SK-N-SH treated with all-trans-retinoic acid at 6 μM for 48 hours (cell line): ENCODE measurements around the gene METTL25.

ENCODE experiments used
- ATAC-seq: fragments of 200-7000 bp; cut with Tn5 transposase; 3 replicates; pipeline ENCODE4 v1.9.1; 2020; ENCODE audit warnings: mild to moderate bottlenecking, moderate library complexity
- ARNTL ChIP-seq: fragments of 450-650 bp; formaldehyde crosslinking; IDR thresholded peaks from 2 replicates; pipeline ENCODE4 v1.5.0; 2020; ENCODE audit warnings: low read depth, mild to moderate bottlenecking, moderate library complexity, borderline replicate concordance
- BACH2 ChIP-seq: fragments of 250-450 bp; sonication (Bioruptor Pico); IDR thresholded peaks from 2 replicates; pipeline ENCODE4 v1.9.0; 2021; ENCODE audit warnings: mild to moderate bottlenecking, borderline replicate concordance
- CSDC2 ChIP-seq: fragments of 250-450 bp; sonication (Bioruptor Pico); IDR thresholded peaks from 2 replicates; pipeline ENCODE4 v1.5.0; 2020; ENCODE audit warnings: mild to moderate bottlenecking, moderate library complexity
- ESRRG ChIP-seq: fragments of 250-450 bp; sonication (Bioruptor Pico); IDR thresholded peaks from 2 replicates; pipeline ENCODE4 v1.6.1; 2021; ENCODE audit warnings: mild to moderate bottlenecking
- ISL1 ChIP-seq: fragments of 250-450 bp; sonication (Bioruptor Pico); IDR thresholded peaks from 2 replicates; pipeline ENCODE4 v2.1.2; 2022; ENCODE audit warnings: mild to moderate bottlenecking, moderate library complexity
- OSR1 ChIP-seq: fragments of 250-450 bp; sonication (Bioruptor Pico); IDR thresholded peaks from 2 replicates; pipeline ENCODE4 v1.8.0; 2022; ENCODE audit warnings: moderate library complexity, mild to moderate bottlenecking, inconsistent platforms
- PPARA ChIP-seq: fragments of 250-450 bp; sonication (Bioruptor Pico); IDR thresholded peaks from 2 replicates; pipeline ENCODE4 v1.5.0; 2020; ENCODE audit warnings: mild to moderate bottlenecking, borderline replicate concordance
- SNAI2 ChIP-seq: fragments of 250-450 bp; sonication (Bioruptor Pico); IDR thresholded peaks from 2 replicates; pipeline ENCODE4 v1.5.0; 2020; ENCODE audit warnings: mild to moderate bottlenecking, moderate library complexity
- TCF4 ChIP-seq: fragments of 250-450 bp; sonication (Bioruptor Pico); IDR thresholded peaks from 2 replicates; pipeline ENCODE4 v1.8.0; 2021; ENCODE audit warnings: mild to moderate bottlenecking, moderate library complexity, borderline replicate concordance
- TOX ChIP-seq: fragments of 250-450 bp; sonication (Bioruptor Pico); IDR thresholded peaks from 2 replicates; pipeline ENCODE4 v1.8.0; 2021; ENCODE audit warnings: mild to moderate bottlenecking, moderate library complexity, borderline replicate concordance
- ZC3H10 ChIP-seq: fragments of 250-450 bp; sonication (Bioruptor Pico); IDR thresholded peaks from 2 replicates; pipeline ENCODE4 v1.5.1; 2021; ENCODE audit warnings: mild to moderate bottlenecking, moderate library complexity
- ZNF565 ChIP-seq: fragments of 450-650 bp; formaldehyde crosslinking; conservative IDR thresholded peaks from 2 replicates; pipeline ENCODE4 v1.5.0; 2020; ENCODE audit warnings: low read depth, mild to moderate bottlenecking, moderate library complexity
- ZNF70 ChIP-seq: fragments of 450-650 bp; formaldehyde crosslinking; IDR thresholded peaks from 2 replicates; pipeline ENCODE4 v1.5.0; 2020; ENCODE audit warnings: mild to moderate bottlenecking, moderate library complexity
- ZNF8 ChIP-seq: fragments of 450-650 bp; formaldehyde crosslinking; IDR thresholded peaks from 2 replicates; pipeline ENCODE4 v1.5.0; 2020; ENCODE audit warnings: mild to moderate bottlenecking, moderate library complexity
- TF ChIP-seq, protein P1 (sequence below): fragments of 250-450 bp; sonication (Bioruptor Pico); IDR thresholded peaks from 2 replicates; pipeline ENCODE4 v1.8.0; 2020; ENCODE audit warnings: mild to moderate bottlenecking, moderate library complexity, borderline replicate concordance
- TF ChIP-seq, protein P2 (sequence below): fragments of 250-450 bp; sonication (Bioruptor Pico); IDR thresholded peaks from 2 replicates; pipeline ENCODE4 v1.8.0; 2021; ENCODE audit warnings: low read depth, mild to moderate bottlenecking, moderate library complexity, borderline replicate concordance
- TF ChIP-seq, protein P3 (sequence below): fragments of 250-450 bp; sonication (Bioruptor Pico); IDR thresholded peaks from 2 replicates; pipeline ENCODE4 v1.5.0; 2020; ENCODE audit warnings: mild to moderate bottlenecking, moderate library complexity
- TF ChIP-seq, protein P4 (sequence below): fragments of 250-450 bp; sonication (Bioruptor Pico); IDR thresholded peaks from 2 replicates; pipeline ENCODE4 v1.5.1; 2021; ENCODE audit warnings: mild to moderate bottlenecking, moderate library complexity

Gene METTL25

DNA sequence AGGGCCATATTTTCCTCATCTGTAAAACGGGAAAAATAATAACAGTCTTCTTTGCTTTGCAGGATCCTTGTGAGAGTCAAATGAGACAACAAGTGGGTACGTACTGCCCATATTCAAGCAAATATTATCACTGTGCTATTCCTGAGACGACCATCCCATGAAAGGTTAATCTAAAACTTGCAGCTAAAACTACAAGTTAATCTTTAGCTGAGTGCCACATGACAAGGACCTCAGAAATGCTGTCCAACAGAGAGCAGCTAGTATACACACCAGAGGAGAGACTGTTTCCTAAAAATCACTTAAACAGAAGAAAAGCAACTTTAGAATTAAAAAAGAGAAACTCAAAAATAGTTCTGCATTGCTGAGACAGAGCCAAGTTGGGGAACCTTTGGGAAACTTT is 165.7 kb downstream of the METTL25 start:
- TF ChIP-seq, protein P1, sequence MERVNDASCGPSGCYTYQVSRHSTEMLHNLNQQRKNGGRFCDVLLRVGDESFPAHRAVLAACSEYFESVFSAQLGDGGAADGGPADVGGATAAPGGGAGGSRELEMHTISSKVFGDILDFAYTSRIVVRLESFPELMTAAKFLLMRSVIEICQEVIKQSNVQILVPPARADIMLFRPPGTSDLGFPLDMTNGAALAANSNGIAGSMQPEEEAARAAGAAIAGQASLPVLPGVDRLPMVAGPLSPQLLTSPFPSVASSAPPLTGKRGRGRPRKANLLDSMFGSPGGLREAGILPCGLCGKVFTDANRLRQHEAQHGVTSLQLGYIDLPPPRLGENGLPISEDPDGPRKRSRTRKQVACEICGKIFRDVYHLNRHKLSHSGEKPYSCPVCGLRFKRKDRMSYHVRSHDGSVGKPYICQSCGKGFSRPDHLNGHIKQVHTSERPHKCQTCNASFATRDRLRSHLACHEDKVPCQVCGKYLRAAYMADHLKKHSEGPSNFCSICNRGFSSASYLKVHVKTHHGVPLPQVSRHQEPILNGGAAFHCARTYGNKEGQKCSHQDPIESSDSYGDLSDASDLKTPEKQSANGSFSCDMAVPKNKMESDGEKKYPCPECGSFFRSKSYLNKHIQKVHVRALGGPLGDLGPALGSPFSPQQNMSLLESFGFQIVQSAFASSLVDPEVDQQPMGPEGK, result no peak
- TF ChIP-seq TOX (CRISPR knock-in tag) (no peak), ZNF8 (no peak), TCF4 (CRISPR knock-in tag) (no peak), ZC3H10 (CRISPR knock-in tag) (no peak), ZNF70 (CRISPR knock-in tag) (no peak)
- TF ChIP-seq, protein P2, sequence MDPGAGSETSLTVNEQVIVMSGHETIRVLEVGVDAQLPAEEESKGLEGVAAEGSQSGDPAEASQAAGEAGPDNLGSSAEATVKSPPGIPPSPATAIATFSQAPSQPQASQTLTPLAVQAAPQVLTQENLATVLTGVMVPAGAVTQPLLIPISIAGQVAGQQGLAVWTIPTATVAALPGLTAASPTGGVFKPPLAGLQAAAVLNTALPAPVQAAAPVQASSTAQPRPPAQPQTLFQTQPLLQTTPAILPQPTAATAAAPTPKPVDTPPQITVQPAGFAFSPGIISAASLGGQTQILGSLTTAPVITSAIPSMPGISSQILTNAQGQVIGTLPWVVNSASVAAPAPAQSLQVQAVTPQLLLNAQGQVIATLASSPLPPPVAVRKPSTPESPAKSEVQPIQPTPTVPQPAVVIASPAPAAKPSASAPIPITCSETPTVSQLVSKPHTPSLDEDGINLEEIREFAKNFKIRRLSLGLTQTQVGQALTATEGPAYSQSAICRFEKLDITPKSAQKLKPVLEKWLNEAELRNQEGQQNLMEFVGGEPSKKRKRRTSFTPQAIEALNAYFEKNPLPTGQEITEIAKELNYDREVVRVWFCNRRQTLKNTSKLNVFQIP (CRISPR knock-in tag), result no peak
- ATAC-seq, result no peak; the same call in 2 of the 3 replicates

DNA sequence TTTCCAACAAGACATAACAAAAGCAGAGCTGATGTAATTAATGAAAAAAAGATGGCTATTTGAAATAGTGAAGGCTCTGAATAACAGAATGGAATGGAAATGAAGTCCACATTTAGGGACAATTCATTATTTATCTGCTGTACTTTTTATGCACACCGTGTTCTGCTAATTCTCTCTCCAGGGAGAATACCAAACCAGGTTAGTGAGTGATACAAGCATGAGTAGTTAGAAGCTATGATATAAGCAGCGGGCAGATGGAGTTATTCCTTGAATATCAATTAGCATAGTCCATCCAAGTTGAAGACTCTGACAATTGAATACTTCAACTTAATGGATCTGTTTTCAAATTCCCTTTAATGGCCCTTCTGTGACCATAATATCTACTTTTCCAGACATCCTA is 166.3 kb downstream of the METTL25 start:
- ATAC-seq, result no peak
- TF ChIP-seq BACH2 (CRISPR knock-in tag), result no peak
- no peak for TF ChIP-seq ZNF565 (CRISPR knock-in tag)
- no peak for TF ChIP-seq TCF4 (CRISPR knock-in tag)
- no peak for TF ChIP-seq PPARA (CRISPR knock-in tag)
- no peak for TF ChIP-seq TOX (CRISPR knock-in tag)
- no peak for TF ChIP-seq SNAI2 (CRISPR knock-in tag)
- TF ChIP-seq, protein P3, sequence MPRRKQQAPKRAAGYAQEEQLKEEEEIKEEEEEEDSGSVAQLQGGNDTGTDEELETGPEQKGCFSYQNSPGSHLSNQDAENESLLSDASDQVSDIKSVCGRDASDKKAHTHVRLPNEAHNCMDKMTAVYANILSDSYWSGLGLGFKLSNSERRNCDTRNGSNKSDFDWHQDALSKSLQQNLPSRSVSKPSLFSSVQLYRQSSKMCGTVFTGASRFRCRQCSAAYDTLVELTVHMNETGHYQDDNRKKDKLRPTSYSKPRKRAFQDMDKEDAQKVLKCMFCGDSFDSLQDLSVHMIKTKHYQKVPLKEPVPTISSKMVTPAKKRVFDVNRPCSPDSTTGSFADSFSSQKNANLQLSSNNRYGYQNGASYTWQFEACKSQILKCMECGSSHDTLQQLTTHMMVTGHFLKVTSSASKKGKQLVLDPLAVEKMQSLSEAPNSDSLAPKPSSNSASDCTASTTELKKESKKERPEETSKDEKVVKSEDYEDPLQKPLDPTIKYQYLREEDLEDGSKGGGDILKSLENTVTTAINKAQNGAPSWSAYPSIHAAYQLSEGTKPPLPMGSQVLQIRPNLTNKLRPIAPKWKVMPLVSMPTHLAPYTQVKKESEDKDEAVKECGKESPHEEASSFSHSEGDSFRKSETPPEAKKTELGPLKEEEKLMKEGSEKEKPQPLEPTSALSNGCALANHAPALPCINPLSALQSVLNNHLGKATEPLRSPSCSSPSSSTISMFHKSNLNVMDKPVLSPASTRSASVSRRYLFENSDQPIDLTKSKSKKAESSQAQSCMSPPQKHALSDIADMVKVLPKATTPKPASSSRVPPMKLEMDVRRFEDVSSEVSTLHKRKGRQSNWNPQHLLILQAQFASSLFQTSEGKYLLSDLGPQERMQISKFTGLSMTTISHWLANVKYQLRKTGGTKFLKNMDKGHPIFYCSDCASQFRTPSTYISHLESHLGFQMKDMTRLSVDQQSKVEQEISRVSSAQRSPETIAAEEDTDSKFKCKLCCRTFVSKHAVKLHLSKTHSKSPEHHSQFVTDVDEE (CRISPR knock-in tag), result no peak
- no peak for TF ChIP-seq ISL1 (CRISPR knock-in tag)
- TF ChIP-seq, protein P4, sequence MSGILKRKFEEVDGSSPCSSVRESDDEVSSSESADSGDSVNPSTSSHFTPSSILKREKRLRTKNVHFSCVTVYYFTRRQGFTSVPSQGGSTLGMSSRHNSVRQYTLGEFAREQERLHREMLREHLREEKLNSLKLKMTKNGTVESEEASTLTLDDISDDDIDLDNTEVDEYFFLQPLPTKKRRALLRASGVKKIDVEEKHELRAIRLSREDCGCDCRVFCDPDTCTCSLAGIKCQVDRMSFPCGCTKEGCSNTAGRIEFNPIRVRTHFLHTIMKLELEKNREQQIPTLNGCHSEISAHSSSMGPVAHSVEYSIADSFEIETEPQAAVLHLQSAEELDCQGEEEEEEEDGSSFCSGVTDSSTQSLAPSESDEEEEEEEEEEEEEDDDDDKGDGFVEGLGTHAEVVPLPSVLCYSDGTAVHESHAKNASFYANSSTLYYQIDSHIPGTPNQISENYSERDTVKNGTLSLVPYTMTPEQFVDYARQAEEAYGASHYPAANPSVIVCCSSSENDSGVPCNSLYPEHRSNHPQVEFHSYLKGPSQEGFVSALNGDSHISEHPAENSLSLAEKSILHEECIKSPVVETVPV (CRISPR knock-in tag), result no peak
- TF ChIP-seq CSDC2, result no peak
- no peak for TF ChIP-seq OSR1 (CRISPR knock-in tag)
- TF ChIP-seq, protein P1, result no peak
- TF ChIP-seq ESRRG (CRISPR knock-in tag), result no peak

DNA sequence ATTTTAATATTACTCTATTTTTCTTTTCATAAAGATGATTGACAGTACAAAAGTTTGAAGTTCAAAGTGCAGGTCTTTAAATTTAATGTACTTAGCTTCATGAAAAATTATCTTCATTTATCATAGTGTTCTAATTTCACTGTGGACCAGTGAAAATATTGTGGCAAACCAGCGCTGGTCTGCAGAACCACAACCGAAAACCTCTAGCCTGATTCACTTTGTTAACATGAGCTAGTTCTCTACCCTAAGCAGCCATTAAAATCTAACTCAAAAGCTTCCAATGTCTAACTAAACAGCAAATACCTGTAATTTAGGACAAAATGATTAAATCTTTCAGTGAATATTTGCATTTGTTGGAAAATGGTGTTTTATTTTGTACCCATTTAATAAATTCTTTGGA is 167.3 kb downstream of the METTL25 start:
- TF ChIP-seq ARNTL (CRISPR knock-in tag) (no peak), BACH2 (CRISPR knock-in tag) (no peak)

DNA sequence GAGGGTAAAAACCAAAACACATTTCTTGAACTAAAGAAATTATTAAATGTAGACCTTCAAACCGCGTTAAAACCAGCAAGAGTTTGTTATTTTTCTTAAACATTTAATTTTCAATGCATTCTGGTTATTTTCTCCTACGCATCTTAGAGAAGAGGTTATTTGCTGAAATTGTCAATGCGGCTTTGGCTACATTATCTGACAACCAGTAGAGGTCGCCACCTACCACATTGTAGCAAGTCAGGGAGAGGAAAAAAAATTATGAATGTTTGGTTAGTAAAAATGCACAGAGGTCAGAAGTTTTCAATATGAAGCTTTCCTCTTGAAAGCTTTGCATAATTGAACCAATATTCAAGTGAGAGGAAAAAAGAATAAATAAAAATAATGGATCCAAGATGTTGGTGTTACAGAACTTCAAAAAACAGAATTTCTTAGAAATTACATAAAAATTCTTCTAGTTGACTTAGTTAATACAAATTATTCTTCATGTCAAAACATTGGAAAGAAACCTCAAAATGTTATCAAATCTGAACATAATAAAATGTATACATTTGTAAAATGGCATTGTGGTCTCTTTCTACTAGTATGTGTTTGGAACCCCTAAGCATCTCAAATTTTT is 168.9 kb downstream of the METTL25 start:
- peak; percentile 76 for ATAC-seq
- TF ChIP-seq SNAI2 (CRISPR knock-in tag) (no peak), ISL1 (CRISPR knock-in tag) (no peak), OSR1 (CRISPR knock-in tag) (no peak)

More for the DNA sequence above, 167.3 kb downstream of the METTL25 start:
- ATAC-seq, result no peak
